ENCODE data around the gene HBEGF.

DNA sequence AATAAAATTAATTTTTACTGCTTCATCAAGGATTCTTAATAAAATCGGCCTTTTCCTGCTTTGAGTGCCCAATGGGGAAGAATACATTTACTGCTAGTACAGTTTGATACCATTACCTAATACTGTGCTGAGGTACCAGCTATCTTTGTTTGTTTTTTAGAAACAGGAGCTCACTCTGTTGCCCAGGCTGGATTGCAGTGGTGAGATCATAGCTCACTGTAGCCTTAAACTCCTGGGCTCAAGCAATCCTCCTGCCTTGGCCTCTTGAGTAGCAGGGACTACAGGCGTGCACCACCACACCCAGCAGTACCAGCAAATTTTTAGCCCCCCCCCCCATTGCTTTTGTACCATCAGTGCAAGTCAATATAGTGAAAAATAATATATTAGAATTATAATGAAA, 41.6 kb upstream of the HBEGF start:
- TF ChIP-seq CTCF (IDR thresholded peaks at IDR 0.05) (no peak), EP300 (IDR thresholded peaks at IDR 0.05) (no peak), POLR2A (IDR thresholded peaks at IDR 0.05) (no peak)

Data from tibial nerve (tissue), 4 donors.